ENCODE data around the gene NAV3. TPM values are rescaled to one million over a fixed set of nuclear protein-coding genes. Genes with fewer than 3 reads are reported as not detected.

Gene NAV3
- total RNA-seq, 3 donors from 2014 or later: 0.08 to 0.29 TPM; not detected in 1

- no peaks in the 10 kb centered on the region for H3K36me3 Mint-ChIP-seq (ENCODE audit: insufficient read depth)
- ATAC-seq (no peak), DNase-seq (no peak)
- H3K4me3 Mint-ChIP-seq: no peak overlapping the region
- H3K27me3 Mint-ChIP-seq (ENCODE audit: low read depth): no peaks in the 10 kb centered on the region
- H3K4me1 Mint-ChIP-seq (ENCODE audit: low read depth): no peaks in the 10 kb centered on the region
- H3K9me3 Mint-ChIP-seq: peaks cover 7% of the 10 kb centered on the region
Observed at GRCh38 chr12:77861317-77861716, 30.6 kb downstream of the NAV3 start.

- no peaks in the 10 kb centered on the region for H3K4me1 Mint-ChIP-seq (ENCODE audit: low read depth)
- no peaks in the 10 kb centered on the region for H3K36me3 Mint-ChIP-seq (ENCODE audit: insufficient read depth)
- H3K4me3 Mint-ChIP-seq: no peak overlapping the region
- ATAC-seq: no peak
- no peaks in the 10 kb centered on the region for H3K27me3 Mint-ChIP-seq (ENCODE audit: low read depth)
- peaks cover 7% of the 10 kb centered on the region for H3K9me3 Mint-ChIP-seq
- no peak for DNase-seq
Observed at GRCh38 chr12:77865178-77865577, 34.5 kb downstream of the NAV3 start.

GRCh38 chr12:77878901-77879300 lies 48.2 kb downstream of the NAV3 start:
- Mint-ChIP-seq H3K4me1 (ENCODE audit: low read depth) (no peaks in the 10 kb centered on the region), H3K36me3 (ENCODE audit: insufficient read depth) (no peaks in the 10 kb centered on the region)

GRCh38 chr12:77882709-77883108 lies 52.0 kb downstream of the NAV3 start:
- ATAC-seq (no peak), DNase-seq (no peak)
- no peak overlapping the region for H3K4me3 Mint-ChIP-seq
- peaks cover 11% of the 10 kb centered on the region for H3K9me3 Mint-ChIP-seq
- no peaks in the 10 kb centered on the region for H3K4me1 Mint-ChIP-seq (ENCODE audit: low read depth)
- no peaks in the 10 kb centered on the region for H3K36me3 Mint-ChIP-seq (ENCODE audit: insufficient read depth)
- no peaks in the 10 kb centered on the region for H3K27me3 Mint-ChIP-seq (ENCODE audit: low read depth)

More at GRCh38 chr12:77878901-77879300, 48.2 kb downstream of the NAV3 start:
- H3K27me3 Mint-ChIP-seq (ENCODE audit: low read depth): no peaks in the 10 kb centered on the region
- H3K9me3 Mint-ChIP-seq: peaks cover 5% of the 10 kb centered on the region
- no peak for ATAC-seq
- H3K4me3 Mint-ChIP-seq: no peak overlapping the region
- DNase-seq: no peak

GRCh38 chr12:77888611-77889010 lies 57.9 kb downstream of the NAV3 start:
- Mint-ChIP-seq H3K27me3 (ENCODE audit: low read depth) (no peaks in the 10 kb centered on the region), H3K9me3 (peaks cover 11% of the 10 kb centered on the region), H3K36me3 (ENCODE audit: insufficient read depth) (no peaks in the 10 kb centered on the region), H3K4me1 (ENCODE audit: low read depth) (no peaks in the 10 kb centered on the region), H3K4me3 (no peak overlapping the region)
- ATAC-seq (no peak), DNase-seq (no peak)

- no peak overlapping the region for H3K4me3 Mint-ChIP-seq
- no peaks in the 10 kb centered on the region for H3K4me1 Mint-ChIP-seq (ENCODE audit: low read depth)
- no peak for ATAC-seq
- peaks cover 11% of the 10 kb centered on the region for H3K9me3 Mint-ChIP-seq
- no peaks in the 10 kb centered on the region for H3K36me3 Mint-ChIP-seq (ENCODE audit: insufficient read depth)
- no peaks in the 10 kb centered on the region for H3K27me3 Mint-ChIP-seq (ENCODE audit: low read depth)
- DNase-seq: no peak
Observed at GRCh38 chr12:77891518-77892147, 60.9 kb downstream of the NAV3 start.

- Mint-ChIP-seq H3K27me3 (ENCODE audit: low read depth) (no peaks in the 10 kb centered on the region), H3K9me3 (peaks cover 4% of the 10 kb centered on the region), H3K4me1 (ENCODE audit: low read depth) (no peaks in the 10 kb centered on the region), H3K36me3 (ENCODE audit: insufficient read depth) (no peaks in the 10 kb centered on the region), H3K4me3 (no peak overlapping the region)
- ATAC-seq (no peak), DNase-seq (no peak)
Observed at GRCh38 chr12:77893918-77894317, 63.2 kb downstream of the NAV3 start.

- H3K9me3 Mint-ChIP-seq: peaks cover 4% of the 10 kb centered on the region
- no peaks in the 10 kb centered on the region for H3K36me3 Mint-ChIP-seq (ENCODE audit: insufficient read depth)
- ATAC-seq: no peak
- H3K4me1 Mint-ChIP-seq (ENCODE audit: low read depth): no peaks in the 10 kb centered on the region
- no peak overlapping the region for H3K4me3 Mint-ChIP-seq
- H3K27me3 Mint-ChIP-seq (ENCODE audit: low read depth): no peaks in the 10 kb centered on the region
- DNase-seq: no peak
Observed at GRCh38 chr12:77894556-77894955, 63.9 kb downstream of the NAV3 start.

- Mint-ChIP-seq H3K4me3 (no peak overlapping the region), H3K4me1 (ENCODE audit: low read depth) (no peaks in the 10 kb centered on the region), H3K27me3 (ENCODE audit: low read depth) (no peaks in the 10 kb centered on the region), H3K36me3 (ENCODE audit: insufficient read depth) (no peaks in the 10 kb centered on the region), H3K9me3 (peaks cover 4% of the 10 kb centered on the region)
- ATAC-seq: no peak
- DNase-seq: no peak
Observed at GRCh38 chr12:77895699-77896098, 65.0 kb downstream of the NAV3 start.

- peaks cover 3% of the 10 kb centered on the region for H3K9me3 Mint-ChIP-seq
- ATAC-seq (no peak), DNase-seq (no peak)
- H3K4me1 Mint-ChIP-seq (ENCODE audit: low read depth): no peaks in the 10 kb centered on the region
- H3K4me3 Mint-ChIP-seq: no peak overlapping the region
- no peaks in the 10 kb centered on the region for H3K27me3 Mint-ChIP-seq (ENCODE audit: low read depth)
- H3K36me3 Mint-ChIP-seq (ENCODE audit: insufficient read depth): no peaks in the 10 kb centered on the region
Observed at GRCh38 chr12:77907936-77908335, 77.2 kb downstream of the NAV3 start.

- H3K27me3 Mint-ChIP-seq (ENCODE audit: low read depth): no peaks in the 10 kb centered on the region
- ATAC-seq (no peak), DNase-seq (no peak)
- H3K36me3 Mint-ChIP-seq (ENCODE audit: insufficient read depth): no peaks in the 10 kb centered on the region
- H3K4me1 Mint-ChIP-seq (ENCODE audit: low read depth): no peaks in the 10 kb centered on the region
- peaks cover 3% of the 10 kb centered on the region for H3K9me3 Mint-ChIP-seq
- no peak overlapping the region for H3K4me3 Mint-ChIP-seq
Observed at GRCh38 chr12:77914081-77914488, 83.4 kb downstream of the NAV3 start.

- DNase-seq: no peak
- Mint-ChIP-seq H3K4me3 (no peak overlapping the region), H3K27me3 (ENCODE audit: low read depth) (no peaks in the 10 kb centered on the region), H3K36me3 (ENCODE audit: insufficient read depth) (no peaks in the 10 kb centered on the region), H3K9me3 (peaks cover under 1% of the 10 kb centered on the region), H3K4me1 (ENCODE audit: low read depth) (no peaks in the 10 kb centered on the region)
- no peak for ATAC-seq
Observed at GRCh38 chr12:77915071-77915600, 84.4 kb downstream of the NAV3 start.

GRCh38 chr12:77916276-77916675 lies 85.6 kb downstream of the NAV3 start:
- DNase-seq (no peak), ATAC-seq (no peak)
- no peaks in the 10 kb centered on the region for H3K36me3 Mint-ChIP-seq (ENCODE audit: insufficient read depth)
- no peaks in the 10 kb centered on the region for H3K4me1 Mint-ChIP-seq (ENCODE audit: low read depth)
- no peak overlapping the region for H3K4me3 Mint-ChIP-seq
- H3K9me3 Mint-ChIP-seq: no peaks in the 10 kb centered on the region
- H3K27me3 Mint-ChIP-seq (ENCODE audit: low read depth): no peaks in the 10 kb centered on the region

GRCh38 chr12:77918046-77918445 lies 87.4 kb downstream of the NAV3 start:
- H3K27me3 Mint-ChIP-seq (ENCODE audit: low read depth): no peaks in the 10 kb centered on the region
- H3K36me3 Mint-ChIP-seq (ENCODE audit: insufficient read depth): no peaks in the 10 kb centered on the region
- H3K4me3 Mint-ChIP-seq: no peak overlapping the region
- no peaks in the 10 kb centered on the region for H3K4me1 Mint-ChIP-seq (ENCODE audit: low read depth)
- ATAC-seq: no peak
- no peak for DNase-seq
- H3K9me3 Mint-ChIP-seq: peaks cover 4% of the 10 kb centered on the region

- ATAC-seq (no peak), DNase-seq (no peak)
- Mint-ChIP-seq H3K4me1 (ENCODE audit: low read depth) (no peaks in the 10 kb centered on the region), H3K4me3 (no peak overlapping the region), H3K36me3 (ENCODE audit: insufficient read depth) (no peaks in the 10 kb centered on the region), H3K9me3 (peaks cover 7% of the 10 kb centered on the region), H3K27me3 (ENCODE audit: low read depth) (no peaks in the 10 kb centered on the region)
Observed at GRCh38 chr12:77919450-77919849, 88.8 kb downstream of the NAV3 start.
